Activated naive CD8-positive, alpha-beta T cell (primary cell): ENCODE measurements around the gene TXNDC16.
"Not testable (repeated sequence)": the region's sequence is repeated elsewhere in the genome, so short reads cannot be mapped to it uniquely, and the experiment has no call there.

ENCODE experiments used
- H3K27ac Mint-ChIP-seq: one replicate; pipeline ENCODE4 v1.8.0; 2021; ENCODE audit warnings: mixed read lengths
- H3K27me3 Mint-ChIP-seq: one replicate; pipeline ENCODE4 v1.8.0; 2021; ENCODE audit warnings: mixed read lengths
- H3K36me3 Mint-ChIP-seq: one replicate; pipeline ENCODE4 v1.8.0; 2021; ENCODE audit warnings: mixed read lengths
- H3K4me1 Mint-ChIP-seq: one replicate; pipeline ENCODE4 v1.8.0; 2021; ENCODE audit warnings: low read depth, mixed read lengths
- H3K4me3 Mint-ChIP-seq: one replicate; pipeline ENCODE4 v1.8.0; 2021; ENCODE audit warnings: mild to moderate bottlenecking, mixed read lengths
- H3K9me3 Mint-ChIP-seq: one replicate; pipeline ENCODE4 v1.8.0; 2021; ENCODE audit warnings: low read depth, mixed read lengths

Gene TXNDC16

GRCh38 chr14:52552063-52552988 lies at the start of gene TXNDC16, which contains the start of gene GPR137C:
Gene TXNDC16 (minus strand): TSS chr14:52552505. CDS start chr14:52543557, 8,948 bp downstream.
Gene GPR137C (plus strand): TSS chr14:52552836. CDS start chr14:52553148, 312 bp downstream.
- peaks cover 4% of the 10 kb centered on the region for H3K27me3 Mint-ChIP-seq
- H3K4me3 Mint-ChIP-seq: peak within 1 kb of the TSS; percentile 95
- H3K27ac Mint-ChIP-seq: peak within 1 kb of the TSS; percentile 81
- peaks cover 6% of the 10 kb centered on the region for H3K36me3 Mint-ChIP-seq
- no peaks in the 10 kb centered on the region for H3K9me3 Mint-ChIP-seq
- H3K4me1 Mint-ChIP-seq: peaks cover 32% of the 10 kb centered on the region

- Mint-ChIP-seq H3K9me3 (peaks cover 10% of the 10 kb centered on the region), H3K36me3 (peaks cover 8% of the 10 kb centered on the region), H3K27ac (no peak overlapping the region), H3K4me1 (peaks cover 2% of the 10 kb centered on the region), H3K4me3 (no peak overlapping the region), H3K27me3 (peaks cover 1% of the 10 kb centered on the region)
Observed at GRCh38 chr14:52599974-52600373, 47.7 kb upstream of the TXNDC16 start.

GRCh38 chr14:52598568-52598967 lies 46.3 kb upstream of the TXNDC16 start:
- Mint-ChIP-seq H3K36me3 (peaks cover 14% of the 10 kb centered on the region), H3K9me3 (peaks cover 11% of the 10 kb centered on the region), H3K27me3 (peaks cover 1% of the 10 kb centered on the region), H3K4me1 (peaks cover 2% of the 10 kb centered on the region), H3K27ac (no peak overlapping the region), H3K4me3 (no peak overlapping the region)

- peaks cover 16% of the 10 kb centered on the region for H3K36me3 Mint-ChIP-seq
- H3K27ac Mint-ChIP-seq: no peak overlapping the region
- H3K27me3 Mint-ChIP-seq: peaks cover 1% of the 10 kb centered on the region
- H3K4me1 Mint-ChIP-seq: no peaks in the 10 kb centered on the region
- peaks cover 13% of the 10 kb centered on the region for H3K9me3 Mint-ChIP-seq
- H3K4me3 Mint-ChIP-seq: no peak overlapping the region
Observed at GRCh38 chr14:52596861-52597260, 44.6 kb upstream of the TXNDC16 start.

GRCh38 chr14:52596320-52596719 lies 44.0 kb upstream of the TXNDC16 start:
- H3K27ac Mint-ChIP-seq: no peak overlapping the region
- peaks cover 16% of the 10 kb centered on the region for H3K36me3 Mint-ChIP-seq
- H3K4me1 Mint-ChIP-seq: no peaks in the 10 kb centered on the region
- no peak overlapping the region for H3K4me3 Mint-ChIP-seq
- peaks cover 1% of the 10 kb centered on the region for H3K27me3 Mint-ChIP-seq
- H3K9me3 Mint-ChIP-seq: peaks cover 13% of the 10 kb centered on the region

- peaks cover 6% of the 10 kb centered on the region for H3K9me3 Mint-ChIP-seq
- no peaks in the 10 kb centered on the region for H3K4me1 Mint-ChIP-seq
- no peaks in the 10 kb centered on the region for H3K27me3 Mint-ChIP-seq
- H3K27ac Mint-ChIP-seq: no peak overlapping the region
- H3K4me3 Mint-ChIP-seq: no peak overlapping the region
- H3K36me3 Mint-ChIP-seq: peaks cover 11% of the 10 kb centered on the region
Observed at GRCh38 chr14:52590318-52590717, 38.0 kb upstream of the TXNDC16 start.

- no peaks in the 10 kb centered on the region for H3K4me1 Mint-ChIP-seq
- H3K9me3 Mint-ChIP-seq: peaks cover 6% of the 10 kb centered on the region
- no peak overlapping the region for H3K4me3 Mint-ChIP-seq
- H3K36me3 Mint-ChIP-seq: peaks cover 8% of the 10 kb centered on the region
- no peak overlapping the region for H3K27ac Mint-ChIP-seq
- no peaks in the 10 kb centered on the region for H3K27me3 Mint-ChIP-seq
Observed at GRCh38 chr14:52589646-52590045, 37.3 kb upstream of the TXNDC16 start.

- Mint-ChIP-seq H3K4me1 (no peaks in the 10 kb centered on the region), H3K9me3 (no peaks in the 10 kb centered on the region), H3K27ac (no peak overlapping the region), H3K36me3 (no peaks in the 10 kb centered on the region), H3K4me3 (no peak overlapping the region), H3K27me3 (no peaks in the 10 kb centered on the region)
Observed at GRCh38 chr14:52583544-52583943, 31.2 kb upstream of the TXNDC16 start.

GRCh38 chr14:52575858-52576257 lies 23.6 kb upstream of the TXNDC16 start:
- peaks cover 5% of the 10 kb centered on the region for H3K27me3 Mint-ChIP-seq
- H3K4me1 Mint-ChIP-seq: no peaks in the 10 kb centered on the region
- H3K36me3 Mint-ChIP-seq: peaks cover 11% of the 10 kb centered on the region
- H3K9me3 Mint-ChIP-seq: peaks cover 19% of the 10 kb centered on the region
- no peak overlapping the region for H3K4me3 Mint-ChIP-seq
- no peak overlapping the region for H3K27ac Mint-ChIP-seq

GRCh38 chr14:52568454-52568853 lies 16.1 kb upstream of the TXNDC16 start:
- H3K27ac Mint-ChIP-seq, H3K4me3 Mint-ChIP-seq, H3K4me1 Mint-ChIP-seq, H3K27me3 Mint-ChIP-seq: not testable (repeated sequence)
- H3K36me3 Mint-ChIP-seq: peaks cover 16% of the 10 kb centered on the region
- peaks cover 20% of the 10 kb centered on the region for H3K9me3 Mint-ChIP-seq

GRCh38 chr14:52563120-52563519 lies 10.8 kb upstream of the TXNDC16 start:
- no peak overlapping the region for H3K4me3 Mint-ChIP-seq
- no peaks in the 10 kb centered on the region for H3K36me3 Mint-ChIP-seq
- H3K27me3 Mint-ChIP-seq: peaks cover 4% of the 10 kb centered on the region
- H3K9me3 Mint-ChIP-seq: no peaks in the 10 kb centered on the region
- no peak overlapping the region for H3K27ac Mint-ChIP-seq
- H3K4me1 Mint-ChIP-seq: no peaks in the 10 kb centered on the region

GRCh38 chr14:52558688-52559087 lies 6.4 kb upstream of the TXNDC16 start:
- Mint-ChIP-seq H3K9me3 (no peaks in the 10 kb centered on the region), H3K36me3 (no peaks in the 10 kb centered on the region), H3K27ac (no peak overlapping the region), H3K27me3 (peaks cover 6% of the 10 kb centered on the region), H3K4me1 (peaks cover 4% of the 10 kb centered on the region), H3K4me3 (no peak overlapping the region)

- H3K27ac Mint-ChIP-seq: no peak overlapping the region
- peaks cover 29% of the 10 kb centered on the region for H3K4me1 Mint-ChIP-seq
- no peaks in the 10 kb centered on the region for H3K9me3 Mint-ChIP-seq
- peaks cover 6% of the 10 kb centered on the region for H3K27me3 Mint-ChIP-seq
- H3K4me3 Mint-ChIP-seq: peak overlapping the region; percentile 95
- H3K36me3 Mint-ChIP-seq: no peaks in the 10 kb centered on the region
Observed at GRCh38 chr14:52553671-52554575, 1.6 kb upstream of the TXNDC16 start.

GRCh38 chr14:52553002-52553670 lies 831 bp upstream of the TXNDC16 start:
- H3K27ac Mint-ChIP-seq: no peak overlapping the region
- H3K36me3 Mint-ChIP-seq: no peaks in the 10 kb centered on the region
- H3K27me3 Mint-ChIP-seq: peaks cover 4% of the 10 kb centered on the region
- no peaks in the 10 kb centered on the region for H3K9me3 Mint-ChIP-seq
- H3K4me1 Mint-ChIP-seq: peaks cover 29% of the 10 kb centered on the region
- H3K4me3 Mint-ChIP-seq: peak overlapping the region; percentile 95
